ENCODE results near the gene PSMC1. TPM values are rescaled to one million over a fixed set of nuclear protein-coding genes. Genes with fewer than 3 reads are reported as not detected.

PSMC1 gene
- total RNA-seq, 1 experiment from 2014 or later, result 147 TPM

DNA sequence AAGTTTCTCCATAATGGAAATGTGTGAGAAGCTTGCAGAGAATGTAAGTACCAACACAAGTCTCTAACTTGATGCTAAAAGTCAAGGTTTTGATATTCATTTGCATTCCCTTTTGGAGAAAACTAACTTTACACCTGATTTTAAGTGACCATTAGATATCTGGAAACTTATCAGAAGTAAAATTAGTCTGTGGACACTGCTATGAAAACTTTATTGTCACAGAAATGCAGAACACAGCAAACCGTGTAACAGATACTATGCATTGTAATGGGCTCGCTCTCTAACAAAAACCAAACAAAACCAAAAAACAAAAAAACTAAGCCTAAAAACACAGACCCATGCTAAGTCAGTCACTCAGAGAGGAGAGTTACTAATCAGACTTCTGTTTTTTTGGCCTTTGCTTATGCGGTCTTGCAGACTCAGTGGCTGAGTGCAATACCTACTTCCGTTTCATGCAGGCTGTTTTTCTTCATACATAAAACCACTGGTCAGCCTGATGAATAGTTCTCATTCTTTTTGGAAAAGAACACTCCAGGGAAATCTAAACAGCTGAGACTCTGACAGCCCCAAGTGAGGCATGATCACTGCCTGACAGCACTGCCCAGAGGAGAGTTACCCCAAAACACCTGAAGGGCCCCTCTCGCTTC, 39.6 kb downstream of the PSMC1 start:
- intact Hi-C loops (cut with micrococcal nuclease; ENCODE audit: unreplicated experiment), result no loop called here
- Mint-ChIP-seq H3K36me3 (ENCODE audit: insufficient read depth, unreplicated experiment) (peaks cover 19% of the 10 kb centered on the region), H3K27ac (ENCODE audit: unreplicated experiment) (no peak overlapping the region), H3K4me1 (ENCODE audit: low read depth, unreplicated experiment) (no peaks in the 10 kb centered on the region), H3K4me3 (ENCODE audit: low read depth, unreplicated experiment) (no peak overlapping the region), H3K9me3 (ENCODE audit: low read depth, unreplicated experiment) (no peaks in the 10 kb centered on the region), H3K27me3 (ENCODE audit: unreplicated experiment) (no peaks in the 10 kb centered on the region)
- DNase-seq, result no peak
- BruUV-seq (replicated peaks), result no TSS peak
- TF ChIP-seq, protein P1, sequence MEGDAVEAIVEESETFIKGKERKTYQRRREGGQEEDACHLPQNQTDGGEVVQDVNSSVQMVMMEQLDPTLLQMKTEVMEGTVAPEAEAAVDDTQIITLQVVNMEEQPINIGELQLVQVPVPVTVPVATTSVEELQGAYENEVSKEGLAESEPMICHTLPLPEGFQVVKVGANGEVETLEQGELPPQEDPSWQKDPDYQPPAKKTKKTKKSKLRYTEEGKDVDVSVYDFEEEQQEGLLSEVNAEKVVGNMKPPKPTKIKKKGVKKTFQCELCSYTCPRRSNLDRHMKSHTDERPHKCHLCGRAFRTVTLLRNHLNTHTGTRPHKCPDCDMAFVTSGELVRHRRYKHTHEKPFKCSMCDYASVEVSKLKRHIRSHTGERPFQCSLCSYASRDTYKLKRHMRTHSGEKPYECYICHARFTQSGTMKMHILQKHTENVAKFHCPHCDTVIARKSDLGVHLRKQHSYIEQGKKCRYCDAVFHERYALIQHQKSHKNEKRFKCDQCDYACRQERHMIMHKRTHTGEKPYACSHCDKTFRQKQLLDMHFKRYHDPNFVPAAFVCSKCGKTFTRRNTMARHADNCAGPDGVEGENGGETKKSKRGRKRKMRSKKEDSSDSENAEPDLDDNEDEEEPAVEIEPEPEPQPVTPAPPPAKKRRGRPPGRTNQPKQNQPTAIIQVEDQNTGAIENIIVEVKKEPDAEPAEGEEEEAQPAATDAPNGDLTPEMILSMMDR (IDR thresholded peaks at IDR 0.05; ENCODE audit: unreplicated experiment), result no peak
- CTCF ChIA-PET, result no interaction called here

DNA sequence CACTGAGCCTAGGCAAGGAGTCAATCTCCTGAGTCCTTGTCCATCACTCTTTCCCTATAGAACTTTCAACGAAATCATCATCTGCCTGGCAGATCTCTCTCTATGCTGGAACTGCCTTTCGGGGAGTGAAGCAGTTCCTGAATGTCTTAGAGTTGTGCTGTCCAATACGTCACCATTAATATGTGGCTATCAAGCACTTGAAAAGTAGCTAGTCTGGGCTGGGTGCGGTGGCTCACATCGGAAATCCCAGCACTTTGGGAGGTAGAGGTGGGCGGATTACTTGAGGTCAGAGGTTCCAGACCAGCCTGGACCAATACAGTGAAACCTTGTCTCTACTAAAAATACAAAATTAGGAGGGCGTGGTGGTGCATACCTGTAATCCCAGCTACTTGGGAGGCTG, 40.3 kb downstream of the PSMC1 start:
- Mint-ChIP-seq H3K27me3 (ENCODE audit: unreplicated experiment) (no peaks in the 10 kb centered on the region), H3K4me3 (ENCODE audit: low read depth, unreplicated experiment) (no peak overlapping the region), H3K9me3 (ENCODE audit: low read depth, unreplicated experiment) (no peaks in the 10 kb centered on the region), H3K4me1 (ENCODE audit: low read depth, unreplicated experiment) (no peaks in the 10 kb centered on the region), H3K36me3 (ENCODE audit: insufficient read depth, unreplicated experiment) (peaks cover 20% of the 10 kb centered on the region), H3K27ac (ENCODE audit: unreplicated experiment) (no peak overlapping the region)
- intact Hi-C loops (cut with micrococcal nuclease; ENCODE audit: unreplicated experiment), result no loop called here
- TF ChIP-seq, protein P1 (IDR thresholded peaks at IDR 0.05; ENCODE audit: unreplicated experiment), result no peak
- no peak for DNase-seq
- CTCF ChIA-PET, result no interaction called here
- no TSS peak for BruUV-seq (replicated peaks)

DNA sequence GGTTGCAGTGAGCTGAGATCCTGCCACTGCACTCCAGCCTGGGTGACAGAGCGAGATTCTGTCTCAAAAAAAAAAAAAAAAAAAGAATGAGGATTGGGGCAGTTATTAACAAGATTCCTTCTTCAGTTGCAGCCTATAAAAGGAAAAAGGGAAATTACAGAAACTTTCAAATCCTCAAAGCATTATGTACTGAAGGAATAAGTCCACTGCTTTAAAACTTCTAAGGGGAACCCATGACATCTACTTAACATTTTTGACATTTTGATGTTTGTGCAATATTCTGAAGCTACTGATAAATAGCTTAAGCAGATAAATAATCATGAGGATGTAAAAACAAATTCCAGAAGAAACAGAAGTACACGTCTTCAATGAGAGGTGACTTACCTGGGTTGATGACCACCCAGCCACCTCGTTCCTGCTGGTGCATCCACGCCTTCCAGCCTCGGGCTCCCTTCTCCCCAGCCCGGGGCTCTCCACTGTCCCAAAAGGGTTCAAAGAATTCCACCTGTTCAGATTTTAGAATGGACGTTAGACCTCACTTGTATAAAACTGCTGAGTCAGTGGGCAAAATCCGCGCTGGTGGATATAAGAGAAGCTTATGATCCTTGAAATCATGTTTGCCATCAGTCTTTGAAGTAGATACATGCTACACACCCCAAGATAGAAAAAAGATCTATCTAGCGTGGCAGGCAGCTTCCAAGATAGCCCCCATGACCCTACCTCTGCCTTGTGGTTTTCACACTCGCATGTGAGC, 41.7 kb downstream of the PSMC1 start:
- Mint-ChIP-seq H3K4me3 (ENCODE audit: low read depth, unreplicated experiment) (no peak overlapping the region), H3K9me3 (ENCODE audit: low read depth, unreplicated experiment) (no peaks in the 10 kb centered on the region), H3K4me1 (ENCODE audit: low read depth, unreplicated experiment) (no peaks in the 10 kb centered on the region), H3K27ac (ENCODE audit: unreplicated experiment) (no peak overlapping the region), H3K36me3 (ENCODE audit: insufficient read depth, unreplicated experiment) (peaks cover 20% of the 10 kb centered on the region), H3K27me3 (ENCODE audit: unreplicated experiment) (no peaks in the 10 kb centered on the region)
- CTCF ChIA-PET, result no interaction called here
- intact Hi-C loops (cut with micrococcal nuclease; ENCODE audit: unreplicated experiment), result no loop called here
- TF ChIP-seq, protein P1 (IDR thresholded peaks at IDR 0.05; ENCODE audit: unreplicated experiment), result no peak
- no TSS peak for BruUV-seq (replicated peaks)
- no peak for DNase-seq

DNA sequence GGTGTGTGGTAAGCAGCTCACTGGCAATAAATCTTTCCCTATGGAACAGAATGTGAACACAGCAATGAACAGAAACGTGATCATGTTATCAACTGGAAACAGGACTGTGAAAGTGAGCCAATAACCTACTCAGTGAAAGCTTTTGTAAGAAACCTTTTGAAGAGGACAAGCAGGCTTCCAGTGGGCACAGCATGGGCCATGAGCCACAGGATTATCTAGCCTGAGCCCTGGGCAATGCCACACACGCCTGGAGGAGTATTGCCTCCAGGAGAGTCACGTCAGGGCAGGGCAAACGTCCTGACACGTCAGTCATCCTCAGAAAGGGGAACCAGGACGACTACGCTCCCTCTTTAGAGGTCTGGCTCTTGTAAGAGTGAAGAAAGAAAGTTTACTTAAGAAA, 43.1 kb downstream of the PSMC1 start:
- CTCF ChIA-PET, result no interaction called here
- Mint-ChIP-seq H3K9me3 (ENCODE audit: low read depth, unreplicated experiment) (no peaks in the 10 kb centered on the region), H3K36me3 (ENCODE audit: insufficient read depth, unreplicated experiment) (peaks cover 20% of the 10 kb centered on the region), H3K4me3 (ENCODE audit: low read depth, unreplicated experiment) (no peak overlapping the region), H3K27ac (ENCODE audit: unreplicated experiment) (no peak overlapping the region), H3K4me1 (ENCODE audit: low read depth, unreplicated experiment) (no peaks in the 10 kb centered on the region), H3K27me3 (ENCODE audit: unreplicated experiment) (no peaks in the 10 kb centered on the region)
- no peak for DNase-seq
- TF ChIP-seq, protein P1 (IDR thresholded peaks at IDR 0.05; ENCODE audit: unreplicated experiment), result no peak
- BruUV-seq (replicated peaks), result no TSS peak
- intact Hi-C loops (cut with micrococcal nuclease; ENCODE audit: unreplicated experiment), result no loop called here
